K562 (cell line): ENCODE data around the gene HOXA10.

Source experiments
- ARID2 ChIP-seq: fragments of 450-650 bp; IDR thresholded peaks from 2 replicates; pipeline ENCODE4 v1.6.1; 2017; ENCODE audit warnings: antibody characterized with exemption, mild to moderate bottlenecking
- CBFA2T2 ChIP-seq: fragments of 450-650 bp; conservative IDR thresholded peaks from 2 replicates; pipeline ENCODE4 v1.6.1; 2017; ENCODE audit warnings: mild to moderate bottlenecking
- CREB1 ChIP-seq, 2 experiments: sonication (generic) in 1 of 2; formaldehyde crosslinking in 1 of 2; IDR thresholded peaks; 2 replicates each; pipeline versions ENCODE4 v1.6.1 to v1.8.0; 2012 to 2022; ENCODE audit warnings: inconsistent platforms in 1 of 2, mild to moderate bottlenecking in 1 of 2, missing genetic modification reagents in 1 of 2, moderate library complexity in 1 of 2
- EZH2 ChIP-seq: IDR thresholded peaks from 2 replicates; pipeline ENCODE4 v1.6.1; 2012; ENCODE audit warnings: low read depth, mild to moderate bottlenecking, inconsistent platforms, low read length, borderline replicate concordance
- MAFF ChIP-seq: IDR thresholded peaks from 2 replicates; pipeline ENCODE4 v1.6.1; 2012; ENCODE audit warnings: low read length, improper control_type of control experiment
- NR2C2 ChIP-seq, 2 experiments: fragments of 200-800 bp in 1 of 2; sonication (Bioruptor generic) in 1 of 2; sonication (generic) in 1 of 2; formaldehyde crosslinking in 1 of 2; IDR thresholded peaks; 2 replicates each; pipeline versions ENCODE4 v1.6.1 to v1.8.0; 2016 to 2022; ENCODE audit warnings: mild to moderate bottlenecking in 1 of 2, missing compliant biosample characterization in 1 of 2, missing genetic modification characterization in 1 of 2, missing genetic modification reagents in 1 of 2
- TOE1 ChIP-seq, 2 experiments: fragments of 450-650 bp in 1 of 2; sonication (generic) in 1 of 2; formaldehyde crosslinking in 1 of 2; IDR thresholded peaks; 2 replicates each; pipeline versions ENCODE4 v1.7.1 to v1.8.0; 2016 to 2022; ENCODE audit warnings: borderline replicate concordance in 2 of 2, mild to moderate bottlenecking in 2 of 2, antibody characterized with exemption in 1 of 2, inconsistent platforms in 1 of 2, low read depth in 1 of 2, missing genetic modification reagents in 1 of 2, moderate library complexity in 1 of 2
- ZBTB11 ChIP-seq, 3 experiments: fragments of 200-800 bp in 1 of 3; fragments of 250-450 bp in 1 of 3; fragments of 450-650 bp in 1 of 3; sonication (Bioruptor Pico) in 1 of 3; sonication (Bioruptor generic) in 1 of 3; formaldehyde crosslinking in 1 of 3; IDR thresholded peaks; 2 replicates each; pipeline versions ENCODE4 v1.6.1 to v1.8.0; 2016 to 2022; ENCODE audit warnings: mild to moderate bottlenecking in 2 of 3, missing genetic modification characterization in 2 of 3, missing compliant biosample characterization in 1 of 3, moderate library complexity in 1 of 3
- TF ChIP-seq, protein P1 (sequence below), 3 experiments: IDR thresholded peaks in 2 of 3; conservative IDR thresholded peaks in 1 of 3; 2 replicates each; pipeline ENCODE4 v1.5.1; 2011 to 2012; ENCODE audit warnings: low read length in 3 of 3, mild to moderate bottlenecking in 3 of 3, control low read depth in 2 of 3, improper control_type of control experiment in 1 of 3, inconsistent platforms in 1 of 3, low read depth in 1 of 3, mixed read lengths in 1 of 3, moderate library complexity in 1 of 3; ENCODE audit not compliant: insufficient read depth in 2 of 3
- TF ChIP-seq, protein P2 (sequence below): sonication (generic); formaldehyde crosslinking; IDR thresholded peaks from 2 replicates; pipeline ENCODE4 v1.4.0; 2020; ENCODE audit warnings: mild to moderate bottlenecking, missing genetic modification reagents

GRCh38 chr7:27138472-27138871, 35.6 kb downstream of the HOXA10 start:
- TF ChIP-seq MAFF (no peak), ZBTB11 (CRISPR knock-in tag; IDR thresholded peaks at IDR 0.05) (no peak), CBFA2T2 (no peak), TOE1 (IDR thresholded peaks at IDR 0.05; ENCODE audit: borderline replicate concordance) (no peak), TOE1 (CRISPR knock-in tag; IDR thresholded peaks at IDR 0.05; ENCODE audit: borderline replicate concordance, low read depth) (no peak), EZH2 (no peak), CREB1 (IDR thresholded peaks at IDR 0.05) (no peak), CREB1 (CRISPR knock-in tag; IDR thresholded peaks at IDR 0.05) (no peak), ARID2 (no peak), NR2C2 (CRISPR knock-in tag; IDR thresholded peaks at IDR 0.05) (no peak), NR2C2 (tag; IDR thresholded peaks at IDR 0.05) (no peak)
- TF ChIP-seq, protein P1, sequence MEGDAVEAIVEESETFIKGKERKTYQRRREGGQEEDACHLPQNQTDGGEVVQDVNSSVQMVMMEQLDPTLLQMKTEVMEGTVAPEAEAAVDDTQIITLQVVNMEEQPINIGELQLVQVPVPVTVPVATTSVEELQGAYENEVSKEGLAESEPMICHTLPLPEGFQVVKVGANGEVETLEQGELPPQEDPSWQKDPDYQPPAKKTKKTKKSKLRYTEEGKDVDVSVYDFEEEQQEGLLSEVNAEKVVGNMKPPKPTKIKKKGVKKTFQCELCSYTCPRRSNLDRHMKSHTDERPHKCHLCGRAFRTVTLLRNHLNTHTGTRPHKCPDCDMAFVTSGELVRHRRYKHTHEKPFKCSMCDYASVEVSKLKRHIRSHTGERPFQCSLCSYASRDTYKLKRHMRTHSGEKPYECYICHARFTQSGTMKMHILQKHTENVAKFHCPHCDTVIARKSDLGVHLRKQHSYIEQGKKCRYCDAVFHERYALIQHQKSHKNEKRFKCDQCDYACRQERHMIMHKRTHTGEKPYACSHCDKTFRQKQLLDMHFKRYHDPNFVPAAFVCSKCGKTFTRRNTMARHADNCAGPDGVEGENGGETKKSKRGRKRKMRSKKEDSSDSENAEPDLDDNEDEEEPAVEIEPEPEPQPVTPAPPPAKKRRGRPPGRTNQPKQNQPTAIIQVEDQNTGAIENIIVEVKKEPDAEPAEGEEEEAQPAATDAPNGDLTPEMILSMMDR (IDR thresholded peaks at IDR 0.05 in 2 of 3, conservative IDR thresholded peaks at IDR 0.05 in 1 of 3; ENCODE audit: insufficient read depth in 2 of 3, low read depth in 1 of 3, low read length in 3 of 3): no peak
- TF ChIP-seq, protein P2, sequence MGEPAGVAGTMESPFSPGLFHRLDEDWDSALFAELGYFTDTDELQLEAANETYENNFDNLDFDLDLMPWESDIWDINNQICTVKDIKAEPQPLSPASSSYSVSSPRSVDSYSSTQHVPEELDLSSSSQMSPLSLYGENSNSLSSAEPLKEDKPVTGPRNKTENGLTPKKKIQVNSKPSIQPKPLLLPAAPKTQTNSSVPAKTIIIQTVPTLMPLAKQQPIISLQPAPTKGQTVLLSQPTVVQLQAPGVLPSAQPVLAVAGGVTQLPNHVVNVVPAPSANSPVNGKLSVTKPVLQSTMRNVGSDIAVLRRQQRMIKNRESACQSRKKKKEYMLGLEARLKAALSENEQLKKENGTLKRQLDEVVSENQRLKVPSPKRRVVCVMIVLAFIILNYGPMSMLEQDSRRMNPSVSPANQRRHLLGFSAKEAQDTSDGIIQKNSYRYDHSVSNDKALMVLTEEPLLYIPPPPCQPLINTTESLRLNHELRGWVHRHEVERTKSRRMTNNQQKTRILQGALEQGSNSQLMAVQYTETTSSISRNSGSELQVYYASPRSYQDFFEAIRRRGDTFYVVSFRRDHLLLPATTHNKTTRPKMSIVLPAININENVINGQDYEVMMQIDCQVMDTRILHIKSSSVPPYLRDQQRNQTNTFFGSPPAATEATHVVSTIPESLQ: no peak
